B cell (primary cell): Measurements from ENCODE around the gene KIRREL3. TPM values are rescaled to one million over a fixed set of nuclear protein-coding genes. Genes with fewer than 3 reads are reported as not detected.

Source experiments
- ATAC-seq: fragments of 200-7000 bp; cut with Tn5 transposase; one replicate; pipeline ENCODE4 v1.10.0; 2021; ENCODE audit warnings: low read depth, mild to moderate bottlenecking, moderate number of reproducible peaks, moderate library complexity
- CTCF ChIA-PET: fragments of 350-600 bp; sonication (Branson Sonifier 250); formaldehyde crosslinking; loops from one replicate; lab custom pipeline; 2021; ENCODE audit warnings: antibody characterized with exemption, inconsistent platforms; lab: Charles Lee
- POLR2A ChIA-PET: fragments of 350-600 bp; sonication (Branson Sonifier 250); formaldehyde crosslinking; loops from one replicate; lab custom pipeline; 2021; ENCODE audit warnings: antibody characterized with exemption; lab: Charles Lee
- DNase-seq: peaks from one replicate; pipeline ENCODE4 v3.0.0; 2013
- H2AFZ ChIP-seq: 2 replicates; pipeline ENCODE4 v1.6.1; 2012; ENCODE audit warnings: mild to moderate bottlenecking, low read depth, low read length; ENCODE audit not compliant: insufficient read depth, poor library complexity, severe bottlenecking
- H3K27ac ChIP-seq, 2 donors: 1 replicate in 1 of 2; 2 replicates in 1 of 2; pipeline ENCODE4 v1.5.1; 2012 to 2013; ENCODE audit warnings: low read length in 2 of 2, mild to moderate bottlenecking in 2 of 2, moderate library complexity in 1 of 2
- H3K27me3 ChIP-seq, 4 experiments: fragments of 200-600 bp in 1 of 4; sonication (generic) in 1 of 4; replicated peaks in 1 of 4; 1 replicate in 2 of 4; 2 replicates in 2 of 4; pipeline versions ENCODE4 v1.6.1 to v1.7.0; 2013 to 2016; ENCODE audit warnings: low read length in 3 of 4, mild to moderate bottlenecking in 2 of 4, mixed read lengths in 1 of 4, moderate library complexity in 1 of 4; ENCODE audit not compliant: insufficient read depth in 4 of 4, control insufficient read depth in 3 of 4; ENCODE audit errors: control extremely low read depth in 1 of 4
- H3K36me3 ChIP-seq, 2 experiments: replicated peaks in 1 of 2; 1 replicate in 1 of 2; 2 replicates in 1 of 2; pipeline versions ENCODE4 v1.6.1 to v1.7.1; 2013; ENCODE audit warnings: low read length in 1 of 2; ENCODE audit not compliant: insufficient read depth in 2 of 2, control insufficient read depth in 1 of 2; ENCODE audit errors: control extremely low read depth in 1 of 2, extremely low read depth in 1 of 2
- H3K4me1 ChIP-seq, 2 donors: fragments of 200-600 bp in 1 of 2; sonication (generic) in 1 of 2; 1 replicate in 1 of 2; 2 replicates in 1 of 2; pipeline versions ENCODE4 v1.5.1 to v1.6.1; 2013 to 2017; ENCODE audit warnings: low read length in 2 of 2; ENCODE audit not compliant: control insufficient read depth in 2 of 2, insufficient read depth in 2 of 2
- H3K4me2 ChIP-seq: replicated peaks from 2 replicates; pipeline ENCODE3; 2012; ENCODE audit warnings: mild to moderate bottlenecking, low read depth, low read length; ENCODE audit not compliant: poor library complexity, severe bottlenecking
- H3K4me3 ChIP-seq, 5 experiments: fragments of 200-600 bp in 1 of 5; sonication (generic) in 1 of 5; 1 replicate in 3 of 5; 2 replicates in 2 of 5; pipeline versions ENCODE4 v1.5.1 to v1.7.0; 2011 to 2016; ENCODE audit warnings: low read length in 4 of 5, mild to moderate bottlenecking in 4 of 5, low read depth in 2 of 5, control low read depth in 1 of 5, moderate library complexity in 1 of 5; ENCODE audit not compliant: insufficient read depth in 1 of 5; ENCODE audit errors: control extremely low read depth in 1 of 5, extremely low read depth in 1 of 5
- H3K79me2 ChIP-seq: fragments of 200-600 bp; sonication (generic); one replicate; pipeline ENCODE4 v1.6.0; 2016; ENCODE audit warnings: low read length; ENCODE audit not compliant: control insufficient read depth, insufficient read depth
- H3K9ac ChIP-seq: fragments of 200-600 bp; sonication (generic); 2 replicates; pipeline ENCODE4 v1.6.1; 2017; ENCODE audit warnings: mild to moderate bottlenecking, low read length, moderate library complexity
- H3K9me3 ChIP-seq, 3 donors: one replicate each; pipeline versions ENCODE4 v1.6.1 to v1.7.1; 2013; ENCODE audit warnings: low read length in 2 of 3; ENCODE audit not compliant: control insufficient read depth in 2 of 3, insufficient read depth in 1 of 3; ENCODE audit errors: control extremely low read depth in 1 of 3
- H4K20me1 ChIP-seq: 2 replicates; pipeline ENCODE4 v1.6.0; 2012; ENCODE audit warnings: mild to moderate bottlenecking, low read length; ENCODE audit not compliant: insufficient read depth, control insufficient read depth, poor library complexity, severe bottlenecking
- H3K27ac Mint-ChIP-seq: one replicate; pipeline ENCODE4 v1.8.0; 2021; ENCODE audit warnings: mixed read lengths
- H3K27me3 Mint-ChIP-seq: one replicate; pipeline ENCODE4 v1.8.0; 2021; ENCODE audit warnings: mixed read lengths
- H3K4me1 Mint-ChIP-seq: one replicate; pipeline ENCODE4 v1.8.0; 2021; ENCODE audit warnings: mixed read lengths
- H3K4me3 Mint-ChIP-seq: one replicate; pipeline ENCODE4 v1.8.0; 2021; ENCODE audit warnings: mixed read lengths
- H3K9me3 Mint-ChIP-seq: one replicate; pipeline ENCODE4 v1.8.0; 2022; ENCODE audit warnings: mixed read lengths; ENCODE audit not compliant: insufficient read depth
- EZH2 ChIP-seq: IDR thresholded peaks from 2 replicates; pipeline ENCODE4 v1.6.1; 2012; ENCODE audit warnings: borderline replicate concordance, low read depth, mild to moderate bottlenecking, moderate library complexity, low read length; ENCODE audit not compliant: insufficient read depth, poor library complexity, severe bottlenecking
- WGBS: methylation state at CpG from one replicate; pipeline ENCODE4 v1.1.5; 2013; ENCODE audit warnings: missing lambda C conversion rate; ENCODE audit not compliant: insufficient coverage; 5-methylcytosine and 5-hydroxymethylcytosine counted together
- intact Hi-C: fragments of 100-400 bp; cut with micrococcal nuclease; formaldehyde crosslinking; loops from one replicate; pipeline ENCODE4 v1.10.0; 2022
- polyA plus RNA-seq: library from polyadenylated mRNA; depleted of rRNA; stranded (reverse); fragments of >200 nt; gene quantifications from 2 replicates; pipeline ENCODE4 v1.2.3, GENCODE V29; 2012
- total RNA-seq, 2 donors: library from RNA; stranded (reverse); fragments of 120-200 nt in 1 of 2; gene quantifications; 1 replicate in 1 of 2; 2 replicates in 1 of 2; pipeline versions ENCODE4 v1.2.3 to v1.2.4, GENCODE V29; 2013 to 2022
- TF ChIP-seq, protein P1 (sequence below): fragments of 200-600 bp; IDR thresholded peaks from one replicate; pipeline ENCODE4 v1.8.0; 2022; ENCODE audit warnings: antibody characterized with exemption, mild to moderate bottlenecking

KIRREL3 gene
- total and polyA plus RNA-seq, 2 donors (not counting 1 experiment from before 2014, with no cell fraction given) = not detected

DNA sequence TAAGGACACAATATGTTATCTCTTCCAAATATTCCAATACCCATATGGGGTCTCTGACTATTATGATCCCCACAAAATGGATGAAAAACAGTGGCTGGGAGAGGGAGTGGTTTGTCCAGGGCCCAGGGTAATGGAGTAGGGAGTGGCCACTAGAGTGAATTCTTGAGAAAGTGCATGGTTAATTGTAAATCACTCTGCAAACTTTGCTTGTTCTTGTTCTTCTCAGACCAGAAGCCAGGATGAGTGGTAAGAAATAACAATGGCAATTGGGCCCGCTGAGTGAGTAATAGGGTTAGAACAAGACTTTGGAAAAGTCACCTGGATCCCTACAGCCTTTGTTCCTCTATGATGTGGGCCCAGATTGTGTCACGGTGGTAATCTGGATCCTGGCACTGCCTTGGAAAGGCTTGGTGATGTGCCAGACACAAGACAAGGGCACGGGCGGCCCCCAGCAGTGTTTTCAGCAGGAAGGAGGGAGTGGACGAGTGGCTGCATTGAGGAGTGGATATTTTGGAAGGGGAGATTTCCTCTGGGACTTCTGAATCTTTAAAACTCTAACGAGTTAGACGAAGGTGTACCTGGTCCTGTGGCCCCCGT, 18.2 kb upstream of the KIRREL3 start:
- Histone ChIP-seq H3K27ac (no peak overlapping the region), H3K4me1 (no peaks in the 10 kb centered on the region), H3K4me3 (no peak overlapping the region), H3K79me2 (no peaks in the 10 kb centered on the region), H4K20me1 (no peaks in the 10 kb centered on the region), H3K4me2 (no peak overlapping the region), H3K9me3 (no peaks in the 10 kb centered on the region), H3K27me3 (no peaks in the 10 kb centered on the region), H2AFZ (no peak overlapping the region), H3K9ac (no peak overlapping the region), H3K36me3 (no peaks in the 10 kb centered on the region)
- TF ChIP-seq, protein P1, sequence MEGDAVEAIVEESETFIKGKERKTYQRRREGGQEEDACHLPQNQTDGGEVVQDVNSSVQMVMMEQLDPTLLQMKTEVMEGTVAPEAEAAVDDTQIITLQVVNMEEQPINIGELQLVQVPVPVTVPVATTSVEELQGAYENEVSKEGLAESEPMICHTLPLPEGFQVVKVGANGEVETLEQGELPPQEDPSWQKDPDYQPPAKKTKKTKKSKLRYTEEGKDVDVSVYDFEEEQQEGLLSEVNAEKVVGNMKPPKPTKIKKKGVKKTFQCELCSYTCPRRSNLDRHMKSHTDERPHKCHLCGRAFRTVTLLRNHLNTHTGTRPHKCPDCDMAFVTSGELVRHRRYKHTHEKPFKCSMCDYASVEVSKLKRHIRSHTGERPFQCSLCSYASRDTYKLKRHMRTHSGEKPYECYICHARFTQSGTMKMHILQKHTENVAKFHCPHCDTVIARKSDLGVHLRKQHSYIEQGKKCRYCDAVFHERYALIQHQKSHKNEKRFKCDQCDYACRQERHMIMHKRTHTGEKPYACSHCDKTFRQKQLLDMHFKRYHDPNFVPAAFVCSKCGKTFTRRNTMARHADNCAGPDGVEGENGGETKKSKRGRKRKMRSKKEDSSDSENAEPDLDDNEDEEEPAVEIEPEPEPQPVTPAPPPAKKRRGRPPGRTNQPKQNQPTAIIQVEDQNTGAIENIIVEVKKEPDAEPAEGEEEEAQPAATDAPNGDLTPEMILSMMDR = no peak
- no peak for TF ChIP-seq EZH2
- Mint-ChIP-seq H3K4me3 (no peak overlapping the region), H3K4me1 (no peaks in the 10 kb centered on the region), H3K27ac (no peak overlapping the region), H3K27me3 (no peaks in the 10 kb centered on the region), H3K9me3 (no peaks in the 10 kb centered on the region)
- CTCF ChIA-PET = no interaction called here
- DNase-seq = no peak
- no peak for ATAC-seq
- WGBS = 90% methylated on average over 8 of the region's 8 CpGs
- intact Hi-C loops = no loop called here
- POLR2A ChIA-PET = no interaction called here

- no peak overlapping the region for H3K4me3 ChIP-seq
- H3K9me3 ChIP-seq = no peaks in the 10 kb centered on the region
- H3K27ac ChIP-seq = no peak overlapping the region
- intact Hi-C loops = no loop called here
- no peaks in the 10 kb centered on the region for H3K9me3 Mint-ChIP-seq
- H4K20me1 ChIP-seq = no peaks in the 10 kb centered on the region
- no peak overlapping the region for H3K27ac Mint-ChIP-seq
- no peak overlapping the region for H3K4me2 ChIP-seq
- ATAC-seq = no peak
- WGBS = 29% methylated on average over 4 of the region's 7 CpGs
- H3K4me1 ChIP-seq = no peaks in the 10 kb centered on the region
- no peaks in the 10 kb centered on the region for H3K4me1 Mint-ChIP-seq
- H2AFZ ChIP-seq = no peak overlapping the region
- H3K36me3 ChIP-seq = no peaks in the 10 kb centered on the region
- TF ChIP-seq, protein P1 = no peak
- TF ChIP-seq EZH2 = no peak
- H3K27me3 Mint-ChIP-seq = no peaks in the 10 kb centered on the region
- POLR2A ChIA-PET = no interaction called here
- H3K9ac ChIP-seq = no peak overlapping the region
- H3K79me2 ChIP-seq = no peaks in the 10 kb centered on the region
- CTCF ChIA-PET = no interaction called here
- H3K27me3 ChIP-seq = no peaks in the 10 kb centered on the region
- no peak for DNase-seq
- no peak overlapping the region for H3K4me3 Mint-ChIP-seq
Measured at GRCh38 chr11:127017482-127017881, 16.9 kb upstream of the KIRREL3 start.
